ENCODE measurements around the gene ARFGAP3. TPM values are rescaled to one million over a fixed set of nuclear protein-coding genes. Genes with fewer than 3 reads are reported as not detected.

ARFGAP3 gene
- total RNA-seq, 1 donor from 2014 or later = 59.1 TPM

DNA sequence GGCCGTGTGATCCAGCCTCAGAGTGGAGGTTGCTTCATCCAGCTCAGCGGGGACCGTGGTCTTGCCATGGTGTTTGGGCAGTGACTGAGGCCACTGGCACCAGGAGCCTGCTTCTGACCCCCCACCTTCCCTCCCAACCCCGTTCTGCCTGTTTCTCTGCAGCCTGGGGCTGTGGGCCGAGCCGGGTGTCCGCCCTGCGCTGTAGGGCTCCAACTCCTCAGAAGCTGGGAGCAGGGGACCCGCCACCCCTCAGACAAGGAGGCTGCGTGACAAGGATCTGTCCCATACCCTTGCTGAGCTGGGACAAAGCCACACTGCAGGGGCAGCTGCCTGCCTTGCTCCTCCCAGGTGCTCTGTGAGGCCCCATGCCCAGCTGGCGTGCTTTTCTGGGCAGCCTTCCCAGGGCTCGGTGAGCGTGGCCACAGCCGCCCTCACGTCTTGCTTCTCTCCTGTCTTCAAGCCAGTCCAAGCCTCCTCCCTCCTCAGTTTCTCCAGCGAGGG lies 11.7 kb upstream of the ARFGAP3 start:
- no peak for DNase-seq (ENCODE audit: extremely low spot score, unreplicated experiment)
- H3K4me3 Mint-ChIP-seq (ENCODE audit: unreplicated experiment) = no peak overlapping the region
- H3K4me1 Mint-ChIP-seq (ENCODE audit: unreplicated experiment) = peaks cover 7% of the 10 kb centered on the region
- H3K27me3 Mint-ChIP-seq (ENCODE audit: unreplicated experiment) = no peaks in the 10 kb centered on the region
- TF ChIP-seq, protein P1, sequence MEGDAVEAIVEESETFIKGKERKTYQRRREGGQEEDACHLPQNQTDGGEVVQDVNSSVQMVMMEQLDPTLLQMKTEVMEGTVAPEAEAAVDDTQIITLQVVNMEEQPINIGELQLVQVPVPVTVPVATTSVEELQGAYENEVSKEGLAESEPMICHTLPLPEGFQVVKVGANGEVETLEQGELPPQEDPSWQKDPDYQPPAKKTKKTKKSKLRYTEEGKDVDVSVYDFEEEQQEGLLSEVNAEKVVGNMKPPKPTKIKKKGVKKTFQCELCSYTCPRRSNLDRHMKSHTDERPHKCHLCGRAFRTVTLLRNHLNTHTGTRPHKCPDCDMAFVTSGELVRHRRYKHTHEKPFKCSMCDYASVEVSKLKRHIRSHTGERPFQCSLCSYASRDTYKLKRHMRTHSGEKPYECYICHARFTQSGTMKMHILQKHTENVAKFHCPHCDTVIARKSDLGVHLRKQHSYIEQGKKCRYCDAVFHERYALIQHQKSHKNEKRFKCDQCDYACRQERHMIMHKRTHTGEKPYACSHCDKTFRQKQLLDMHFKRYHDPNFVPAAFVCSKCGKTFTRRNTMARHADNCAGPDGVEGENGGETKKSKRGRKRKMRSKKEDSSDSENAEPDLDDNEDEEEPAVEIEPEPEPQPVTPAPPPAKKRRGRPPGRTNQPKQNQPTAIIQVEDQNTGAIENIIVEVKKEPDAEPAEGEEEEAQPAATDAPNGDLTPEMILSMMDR (IDR thresholded peaks at IDR 0.05) = no peak
- peaks cover 10% of the 10 kb centered on the region for H3K36me3 Mint-ChIP-seq (ENCODE audit: unreplicated experiment)
- no peak overlapping the region for H3K27ac Mint-ChIP-seq (ENCODE audit: unreplicated experiment)
- no peaks in the 10 kb centered on the region for H3K9me3 Mint-ChIP-seq (ENCODE audit: unreplicated experiment)

DNA sequence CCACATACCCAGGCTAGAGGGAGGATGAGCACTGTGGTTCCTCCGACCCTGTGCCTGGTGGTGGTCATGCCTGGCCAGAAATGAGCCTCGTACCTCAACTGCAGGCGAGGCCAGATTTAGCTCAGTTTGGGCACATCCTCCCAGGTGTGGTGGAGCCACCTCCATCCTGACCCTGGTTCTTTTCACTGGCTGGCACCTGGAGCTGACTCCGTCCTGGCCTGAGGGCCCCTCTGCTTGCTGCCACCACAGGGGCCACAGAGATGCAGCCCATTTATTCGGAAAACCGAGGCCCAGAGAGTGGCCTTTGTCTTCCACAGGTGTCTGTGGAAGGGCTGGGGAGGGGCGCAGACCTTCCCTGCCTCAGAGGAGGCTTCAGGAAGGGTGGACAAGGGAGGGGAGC lies 9.0 kb upstream of the ARFGAP3 start:
- Mint-ChIP-seq H3K27ac (ENCODE audit: unreplicated experiment) (peak overlapping the region; percentile 44), H3K4me3 (ENCODE audit: unreplicated experiment) (no peak overlapping the region), H3K27me3 (ENCODE audit: unreplicated experiment) (no peaks in the 10 kb centered on the region), H3K36me3 (ENCODE audit: unreplicated experiment) (peaks cover 8% of the 10 kb centered on the region), H3K9me3 (ENCODE audit: unreplicated experiment) (no peaks in the 10 kb centered on the region), H3K4me1 (ENCODE audit: unreplicated experiment) (peaks cover 17% of the 10 kb centered on the region)
- TF ChIP-seq, protein P1 (IDR thresholded peaks at IDR 0.05) = no peak
- DNase-seq (ENCODE audit: extremely low spot score, unreplicated experiment) = no peak

DNA sequence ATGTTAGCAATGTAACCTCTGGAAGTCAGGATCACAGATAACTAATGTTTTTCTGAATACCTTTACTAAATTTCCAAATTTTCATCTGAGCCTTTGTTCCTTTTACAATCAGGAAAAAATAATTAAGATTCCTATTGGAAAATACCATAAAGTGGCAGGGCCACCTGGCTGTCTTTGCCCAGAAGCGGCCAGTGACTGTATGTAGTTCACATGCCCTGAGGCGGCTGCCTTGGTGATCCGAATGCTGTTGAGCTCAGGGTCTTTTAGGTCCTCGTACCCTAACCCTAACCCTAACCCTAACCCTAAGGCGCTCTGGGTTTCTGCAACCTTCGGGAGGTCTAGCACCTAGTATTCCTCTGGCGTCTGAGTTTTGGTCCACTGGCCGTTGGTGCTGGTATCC lies 8.5 kb upstream of the ARFGAP3 start:
- Mint-ChIP-seq H3K9me3 (ENCODE audit: unreplicated experiment) (no peaks in the 10 kb centered on the region), H3K4me1 (ENCODE audit: unreplicated experiment) (peaks cover 22% of the 10 kb centered on the region), H3K36me3 (ENCODE audit: unreplicated experiment) (peaks cover 8% of the 10 kb centered on the region), H3K4me3 (ENCODE audit: unreplicated experiment) (no peak overlapping the region), H3K27me3 (ENCODE audit: unreplicated experiment) (no peaks in the 10 kb centered on the region), H3K27ac (ENCODE audit: unreplicated experiment) (no peak overlapping the region)
- DNase-seq (ENCODE audit: extremely low spot score, unreplicated experiment) = no peak
- TF ChIP-seq, protein P1 (IDR thresholded peaks at IDR 0.05) = no peak

DNA sequence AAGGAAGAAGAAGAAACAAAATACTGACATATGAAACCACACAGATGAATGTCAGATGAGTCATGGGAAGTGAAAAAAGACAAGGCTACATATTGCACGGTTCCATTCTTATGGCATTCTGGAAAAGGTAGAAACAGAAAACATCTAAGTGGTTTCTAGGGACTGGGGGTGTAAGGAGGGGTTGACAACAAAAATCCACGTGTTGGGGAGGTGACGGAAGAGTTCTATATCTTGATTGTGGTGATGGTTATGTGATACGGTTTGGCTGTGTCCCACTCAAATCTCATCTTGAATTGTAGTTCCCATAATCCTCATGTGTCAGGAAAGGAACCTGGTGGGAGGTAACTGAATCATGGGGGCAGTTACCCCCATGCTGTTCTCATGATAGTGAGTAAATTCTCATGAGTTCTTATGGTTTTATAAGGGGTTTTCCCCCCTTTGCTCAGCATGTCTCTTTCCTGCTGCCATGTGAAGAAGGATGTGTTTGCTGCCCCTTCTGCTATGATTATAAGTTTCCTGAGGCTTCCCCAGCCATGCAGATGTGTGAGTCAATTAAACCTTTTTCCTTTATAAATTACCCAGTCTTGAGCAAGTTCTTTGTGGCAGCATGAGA lies 6.4 kb upstream of the ARFGAP3 start:
- H3K4me1 Mint-ChIP-seq (ENCODE audit: unreplicated experiment) = peaks cover 24% of the 10 kb centered on the region
- peak overlapping the region; percentile 80 for H3K27ac Mint-ChIP-seq (ENCODE audit: unreplicated experiment)
- H3K27me3 Mint-ChIP-seq (ENCODE audit: unreplicated experiment) = no peaks in the 10 kb centered on the region
- no peak overlapping the region for H3K4me3 Mint-ChIP-seq (ENCODE audit: unreplicated experiment)
- TF ChIP-seq, protein P1 (IDR thresholded peaks at IDR 0.05) = no peak
- no peaks in the 10 kb centered on the region for H3K9me3 Mint-ChIP-seq (ENCODE audit: unreplicated experiment)
- H3K36me3 Mint-ChIP-seq (ENCODE audit: unreplicated experiment) = peaks cover 2% of the 10 kb centered on the region
- no peak for DNase-seq (ENCODE audit: extremely low spot score, unreplicated experiment)

DNA sequence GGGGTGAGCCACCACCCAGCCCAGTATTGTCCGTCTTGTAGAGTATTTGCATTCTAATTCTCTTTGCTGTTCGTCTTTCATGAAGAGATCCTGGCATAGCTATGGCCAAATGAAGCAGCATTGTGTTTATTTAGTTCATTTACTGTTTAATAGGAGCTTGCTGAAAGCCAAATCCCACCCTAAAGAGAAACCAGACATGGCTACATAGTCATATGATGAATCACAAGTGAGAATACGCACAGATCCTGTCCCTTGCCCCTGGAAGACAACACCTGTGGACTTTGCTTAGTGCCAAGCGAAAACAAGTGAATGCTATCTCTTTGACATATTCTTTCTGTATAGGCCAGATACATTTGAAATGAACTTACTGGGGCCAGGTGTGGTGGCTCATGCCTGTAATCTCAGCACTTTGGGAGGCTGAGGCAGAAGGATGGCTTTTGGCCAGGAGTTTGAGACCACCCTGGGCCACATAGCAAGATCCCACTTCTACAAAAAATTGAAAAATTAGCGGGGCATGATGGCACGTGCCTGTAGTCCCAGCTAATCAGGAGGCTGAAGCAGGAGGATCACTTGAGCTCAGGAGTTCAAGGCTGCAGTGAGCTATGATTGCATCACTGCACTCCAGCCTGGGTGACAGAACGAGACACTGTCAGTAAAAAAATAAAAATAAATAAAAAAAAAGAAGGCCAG lies 5.1 kb upstream of the ARFGAP3 start:
- Mint-ChIP-seq H3K27me3 (ENCODE audit: unreplicated experiment) (no peaks in the 10 kb centered on the region), H3K9me3 (ENCODE audit: unreplicated experiment) (no peaks in the 10 kb centered on the region), H3K36me3 (ENCODE audit: unreplicated experiment) (peaks cover 2% of the 10 kb centered on the region), H3K4me3 (ENCODE audit: unreplicated experiment) (no peak overlapping the region), H3K27ac (ENCODE audit: unreplicated experiment) (peak overlapping the region; percentile 76), H3K4me1 (ENCODE audit: unreplicated experiment) (peaks cover 28% of the 10 kb centered on the region)
- DNase-seq (ENCODE audit: extremely low spot score, unreplicated experiment) = no peak
- TF ChIP-seq, protein P1 (IDR thresholded peaks at IDR 0.05) = no peak

Measured in osteocyte (in vitro differentiated cells).